GM23338 (cell line): ENCODE data around the gene GUCY1A1. TPM values are rescaled to one million over a fixed set of nuclear protein-coding genes. Genes with fewer than 3 reads are reported as not detected.

Experiments used
- ATAC-seq: fragments of 200-7000 bp; cut with Tn5 transposase; 3 replicates; pipeline ENCODE4 v1.9.1; 2020
- DNase-seq: peaks from one replicate; pipeline ENCODE4 v3.0.0-alpha.2; 2015; ENCODE audit warnings: low spot score
- H2AFZ ChIP-seq: fragments of 200-600 bp; sonication (generic); 2 replicates; pipeline ENCODE4 v1.8.0; 2016; ENCODE audit warnings: antibody characterized with exemption, mild to moderate bottlenecking, moderate library complexity
- H3F3A ChIP-seq: fragments of 200-600 bp; sonication (generic); replicated peaks from 2 replicates; pipeline ENCODE4 v1.8.0; 2017; ENCODE audit warnings: antibody characterized with exemption, mixed run types, low read depth
- H3K27ac ChIP-seq: fragments of 200-600 bp; sonication (generic); 2 replicates; pipeline ENCODE4 v1.6.1; 2016; ENCODE audit warnings: low read depth
- H3K27me3 ChIP-seq: fragments of 200-600 bp; sonication (generic); 2 replicates; pipeline ENCODE4 v1.8.0; 2016; ENCODE audit warnings: mild to moderate bottlenecking, mixed run types, moderate library complexity; ENCODE audit not compliant: insufficient read depth
- H3K36me3 ChIP-seq: fragments of 200-600 bp; sonication (generic); 2 replicates; pipeline ENCODE4 v1.8.0; 2016; ENCODE audit warnings: mild to moderate bottlenecking; ENCODE audit not compliant: insufficient read depth
- H3K4me1 ChIP-seq: fragments of 200-600 bp; sonication (generic); 2 replicates; pipeline ENCODE4 v1.8.0; 2016; ENCODE audit warnings: mild to moderate bottlenecking, moderate library complexity; ENCODE audit not compliant: insufficient read depth
- H3K4me2 ChIP-seq: fragments of 200-600 bp; sonication (generic); 2 replicates; pipeline ENCODE4 v1.7.1; 2017; ENCODE audit warnings: mixed run types
- H3K4me3 ChIP-seq: fragments of 200-600 bp; sonication (generic); 2 replicates; pipeline ENCODE4 v1.6.1; 2016; ENCODE audit warnings: mixed run types
- H3K79me2 ChIP-seq: fragments of 200-600 bp; sonication (generic); replicated peaks from 2 replicates; pipeline ENCODE4 v1.8.0; 2017; ENCODE audit warnings: mild to moderate bottlenecking; ENCODE audit not compliant: insufficient read depth
- H3K9me2 ChIP-seq: fragments of 200-600 bp; sonication (generic); 2 replicates; pipeline ENCODE4 v1.8.0; 2017; ENCODE audit not compliant: insufficient read depth
- H4K20me1 ChIP-seq: fragments of 200-600 bp; sonication (generic); replicated peaks from 2 replicates; pipeline ENCODE4 v1.8.0; 2017; ENCODE audit warnings: mild to moderate bottlenecking; ENCODE audit not compliant: insufficient read depth
- H3K27ac Mint-ChIP-seq: 2 replicates; pipeline ENCODE4 v1.8.0; 2020; ENCODE audit warnings: inconsistent platforms, mild to moderate bottlenecking, moderate library complexity, mixed read lengths
- H3K27me3 Mint-ChIP-seq: 3 replicates; pipeline ENCODE4 v1.8.0; 2022; ENCODE audit warnings: low read depth, mild to moderate bottlenecking, moderate library complexity, mixed read lengths, inconsistent platforms; ENCODE audit not compliant: insufficient read depth, poor library complexity
- H3K36me3 Mint-ChIP-seq: 3 replicates; pipeline ENCODE4 v1.8.0; 2021; ENCODE audit warnings: low read depth, mild to moderate bottlenecking, inconsistent platforms, moderate library complexity, mixed read lengths
- H3K4me1 Mint-ChIP-seq: 3 replicates; pipeline ENCODE4 v1.8.0; 2020; ENCODE audit warnings: mild to moderate bottlenecking, inconsistent platforms, mixed read lengths
- H3K4me3 Mint-ChIP-seq: 3 replicates; pipeline ENCODE4 v1.8.0; 2021; ENCODE audit warnings: moderate library complexity, mild to moderate bottlenecking, inconsistent platforms, mixed read lengths
- H3K9me3 Mint-ChIP-seq: 3 replicates; pipeline ENCODE4 v1.8.0; 2020; ENCODE audit warnings: moderate library complexity, mild to moderate bottlenecking, inconsistent platforms, mixed read lengths
- CTCF ChIP-seq, 2 experiments: fragments of 200-600 bp in 1 of 2; sonication (generic) in 1 of 2; conservative IDR thresholded peaks; 2 replicates each; pipeline versions ENCODE4 v1.5.1 to v1.6.1; 2016 to 2017; ENCODE audit warnings: antibody characterized with exemption in 2 of 2, low read depth in 2 of 2, mild to moderate bottlenecking in 2 of 2, moderate library complexity in 1 of 2
- ETS1 ChIP-seq: IDR thresholded peaks from 2 replicates; pipeline ENCODE4 v1.6.1; 2016; ENCODE audit warnings: antibody characterized with exemption
- EZH2phosphoT487 ChIP-seq: fragments of 200-600 bp; sonication (generic); IDR thresholded peaks from one replicate; pipeline ENCODE4 v1.8.1; 2018; ENCODE audit warnings: antibody characterized with exemption; ENCODE audit not compliant: unreplicated experiment
- JUNB ChIP-seq: IDR thresholded peaks from one replicate; pipeline ENCODE4 v1.6.1; 2016; ENCODE audit warnings: antibody characterized with exemption; ENCODE audit not compliant: unreplicated experiment
- NANOG ChIP-seq: IDR thresholded peaks from 2 replicates; pipeline ENCODE4 v1.6.1; 2016; ENCODE audit warnings: antibody characterized with exemption, borderline replicate concordance
- REST ChIP-seq: IDR thresholded peaks from one replicate; pipeline ENCODE4 v1.6.1; 2018; ENCODE audit warnings: antibody characterized with exemption; ENCODE audit not compliant: unreplicated experiment
- STAT1 ChIP-seq: IDR thresholded peaks from one replicate; pipeline ENCODE4 v1.6.1; 2016; ENCODE audit warnings: antibody characterized with exemption; ENCODE audit not compliant: unreplicated experiment
- ZNF331 ChIP-seq: fragments of 250-450 bp; sonication (Bioruptor Pico); IDR thresholded peaks from 2 replicates; pipeline ENCODE4 v1.5.0; 2020; ENCODE audit warnings: low read depth, mild to moderate bottlenecking, moderate library complexity
- ZNF462 ChIP-seq: fragments of 250-450 bp; sonication (Bioruptor Pico); IDR thresholded peaks from 2 replicates; pipeline ENCODE4 v1.5.0; 2020; ENCODE audit warnings: mild to moderate bottlenecking, moderate library complexity
- polyA plus RNA-seq: library from polyadenylated mRNA; unstranded; fragments of >200 nt; fragmentation: Nextera tagmentation; extraction: Ambion mirVana; gene quantifications from 2 replicates; pipeline ENCODE4 v1.2.1, GENCODE V29; 2016
- total RNA-seq: library from RNA; depleted of rRNA; stranded (reverse); fragments of >200 nt; shearing (Covaris generic); gene quantifications from 2 replicates; pipeline ENCODE4 v1.2.3, GENCODE V29; 2014

The GUCY1A1 gene
- total and polyA plus RNA-seq, 2 experiments from 2014 or later, result not detected

DNA sequence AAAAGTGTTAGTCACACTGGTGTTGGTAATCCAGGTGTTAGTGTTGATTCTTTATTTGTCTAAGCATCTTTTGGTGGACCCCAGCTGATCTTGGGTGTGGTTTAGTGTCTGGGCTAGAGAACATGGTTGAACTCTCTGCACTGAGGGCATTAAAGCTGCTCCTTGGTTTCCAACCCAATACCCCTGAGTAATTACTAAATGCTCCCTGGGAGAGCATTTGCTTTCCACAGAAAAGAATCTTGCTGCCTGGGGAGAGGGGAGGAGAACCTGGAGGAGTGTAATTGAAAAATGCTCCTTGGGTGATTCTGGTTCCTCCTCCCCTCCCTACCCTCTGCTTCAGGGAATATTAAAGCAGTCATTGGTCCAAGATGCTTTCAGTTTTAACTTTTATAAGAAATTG, 95.3 kb downstream of the GUCY1A1 start:
- H3K27me3 Mint-ChIP-seq, result peaks cover 7% of the 10 kb centered on the region
- no peak overlapping the region for H3K4me3 Mint-ChIP-seq
- no peaks in the 10 kb centered on the region for H3K36me3 Mint-ChIP-seq
- Histone ChIP-seq H3K36me3 (no peaks in the 10 kb centered on the region), H3K27me3 (peaks cover 31% of the 10 kb centered on the region), H3F3A (no peaks in the 10 kb centered on the region), H2AFZ (no peak overlapping the region), H3K9me2 (no peaks in the 10 kb centered on the region; the same call in 1 of the 2 replicates), H4K20me1 (no peaks in the 10 kb centered on the region), H3K4me3 (no peak overlapping the region), H3K27ac (no peak overlapping the region), H3K79me2 (no peaks in the 10 kb centered on the region), H3K4me2 (no peak overlapping the region), H3K4me1 (0 out of 2 replicates have a peak, but pooled peaks cover 4% of the 10 kb centered on the region)
- no peak for TF ChIP-seq NANOG
- no peak for TF ChIP-seq ETS1
- TF ChIP-seq REST, result no peak
- no peak for TF ChIP-seq EZH2phosphoT487
- TF ChIP-seq ZNF331, result no peak
- no peak for TF ChIP-seq JUNB
- no peak for TF ChIP-seq ZNF462 (CRISPR knock-in tag)
- no peak for TF ChIP-seq STAT1
- TF ChIP-seq CTCF (conservative IDR thresholded peaks at IDR 0.05; ENCODE audit: low read depth in 2 of 2), result no peak
- peaks cover 9% of the 10 kb centered on the region for H3K4me1 Mint-ChIP-seq
- no peak overlapping the region for H3K27ac Mint-ChIP-seq
- H3K9me3 Mint-ChIP-seq, result no peaks in the 10 kb centered on the region; the same call in 2 of the 3 replicates
- ATAC-seq (no peak), DNase-seq (no peak)
